HFFc6 (cell line): ENCODE data around the gene CCDC194. TPM values are rescaled to one million over a fixed set of nuclear protein-coding genes. Genes with fewer than 3 reads are reported as not detected.

Source experiments
- DNase-seq: peaks from one replicate; pipeline ENCODE4 v3.0.0-alpha.2; 2018
- H3K27ac Mint-ChIP-seq: 2 replicates; pipeline ENCODE4 v1.8.0; 2020; ENCODE audit warnings: mild to moderate bottlenecking, mixed read lengths
- H3K27me3 Mint-ChIP-seq: 2 replicates; pipeline ENCODE4 v1.8.0; 2021; ENCODE audit warnings: mild to moderate bottlenecking, moderate library complexity, mixed read lengths; ENCODE audit not compliant: insufficient read depth
- H3K36me3 Mint-ChIP-seq: 2 replicates; pipeline ENCODE4 v1.8.0; 2021; ENCODE audit warnings: low read depth, mixed read lengths
- H3K4me1 Mint-ChIP-seq: 2 replicates; pipeline ENCODE4 v1.8.0; 2020; ENCODE audit warnings: low read depth, mixed read lengths
- H3K4me3 Mint-ChIP-seq: 2 replicates; pipeline ENCODE4 v1.8.0; 2020; ENCODE audit warnings: mild to moderate bottlenecking, moderate library complexity, mixed read lengths
- H3K9me3 Mint-ChIP-seq: 2 replicates; pipeline ENCODE4 v1.8.0; 2020; ENCODE audit warnings: mild to moderate bottlenecking, mixed read lengths
- total RNA-seq, 6 experiments: library from RNA; stranded (reverse); fragmentation: NEBNext Ultra II Directional; extraction: Animal tissue kit (Norgen Biotek cat#: 25700); gene quantifications; 2 replicates in 1 of 6; 3 replicates in 5 of 6; pipeline ENCODE4 v1.2.3, GENCODE V29; 2021
- TF ChIP-seq, protein P1 (sequence below): fragments of 200-600 bp; sonication (generic); IDR thresholded peaks from 2 replicates; pipeline ENCODE4 v1.5.0; 2021; ENCODE audit warnings: antibody characterized with exemption, mild to moderate bottlenecking

The CCDC194 gene
- total RNA-seq, 6 experiments from 2014 or later = not detected

DNA sequence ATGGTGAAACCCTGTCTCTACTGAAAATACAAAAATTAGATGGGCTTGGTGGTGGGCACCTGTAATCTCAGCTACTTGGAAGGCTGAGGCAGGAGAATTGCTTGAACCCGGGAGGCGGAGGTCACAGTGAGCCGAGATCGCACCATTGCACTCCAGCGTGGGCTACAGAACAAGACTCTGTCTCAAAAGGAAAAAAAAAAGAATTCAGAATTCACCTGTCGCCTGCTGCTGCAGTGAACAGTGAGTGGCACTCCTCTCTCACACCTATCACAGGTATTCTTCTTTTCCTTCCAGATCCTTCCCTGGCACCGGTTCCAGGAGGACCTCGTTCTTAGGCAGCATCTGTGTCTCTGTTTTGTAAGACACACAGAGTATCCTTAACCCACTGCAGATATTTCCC lies 20.1 kb upstream of the CCDC194 start:
- H3K4me1 Mint-ChIP-seq = peaks cover 31% of the 10 kb centered on the region
- no peak for DNase-seq
- peaks cover 5% of the 10 kb centered on the region for H3K27me3 Mint-ChIP-seq
- no peaks in the 10 kb centered on the region for H3K9me3 Mint-ChIP-seq
- H3K4me3 Mint-ChIP-seq = no peak overlapping the region
- TF ChIP-seq, protein P1, sequence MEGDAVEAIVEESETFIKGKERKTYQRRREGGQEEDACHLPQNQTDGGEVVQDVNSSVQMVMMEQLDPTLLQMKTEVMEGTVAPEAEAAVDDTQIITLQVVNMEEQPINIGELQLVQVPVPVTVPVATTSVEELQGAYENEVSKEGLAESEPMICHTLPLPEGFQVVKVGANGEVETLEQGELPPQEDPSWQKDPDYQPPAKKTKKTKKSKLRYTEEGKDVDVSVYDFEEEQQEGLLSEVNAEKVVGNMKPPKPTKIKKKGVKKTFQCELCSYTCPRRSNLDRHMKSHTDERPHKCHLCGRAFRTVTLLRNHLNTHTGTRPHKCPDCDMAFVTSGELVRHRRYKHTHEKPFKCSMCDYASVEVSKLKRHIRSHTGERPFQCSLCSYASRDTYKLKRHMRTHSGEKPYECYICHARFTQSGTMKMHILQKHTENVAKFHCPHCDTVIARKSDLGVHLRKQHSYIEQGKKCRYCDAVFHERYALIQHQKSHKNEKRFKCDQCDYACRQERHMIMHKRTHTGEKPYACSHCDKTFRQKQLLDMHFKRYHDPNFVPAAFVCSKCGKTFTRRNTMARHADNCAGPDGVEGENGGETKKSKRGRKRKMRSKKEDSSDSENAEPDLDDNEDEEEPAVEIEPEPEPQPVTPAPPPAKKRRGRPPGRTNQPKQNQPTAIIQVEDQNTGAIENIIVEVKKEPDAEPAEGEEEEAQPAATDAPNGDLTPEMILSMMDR = no peak
- H3K27ac Mint-ChIP-seq = no peak overlapping the region
- no peaks in the 10 kb centered on the region for H3K36me3 Mint-ChIP-seq

DNA sequence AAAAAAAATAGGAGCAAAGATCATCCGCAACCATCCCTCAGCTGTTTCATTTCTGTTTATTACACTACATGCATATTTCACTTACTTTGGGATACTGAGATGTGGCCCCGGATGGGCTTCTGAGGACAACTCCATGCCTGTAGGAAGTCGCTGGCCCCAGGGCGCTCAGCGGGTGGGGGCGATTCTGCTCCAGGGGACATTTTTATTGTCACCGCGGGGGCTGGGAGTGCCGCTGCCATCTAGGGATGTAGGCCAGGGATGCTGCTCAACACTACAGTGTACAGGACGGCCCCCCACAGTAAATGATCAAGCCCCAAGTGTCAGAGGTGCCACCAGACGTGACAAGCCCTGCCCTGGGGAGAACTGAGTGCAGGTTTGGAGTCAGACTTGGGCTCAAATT lies 17.8 kb upstream of the CCDC194 start:
- Mint-ChIP-seq H3K4me3 (peak overlapping the region; percentile 84), H3K27ac (no peak overlapping the region), H3K36me3 (no peaks in the 10 kb centered on the region), H3K27me3 (peaks cover 9% of the 10 kb centered on the region), H3K4me1 (peaks cover 30% of the 10 kb centered on the region), H3K9me3 (no peaks in the 10 kb centered on the region)
- TF ChIP-seq, protein P1 = no peak
- DNase-seq = no peak

DNA sequence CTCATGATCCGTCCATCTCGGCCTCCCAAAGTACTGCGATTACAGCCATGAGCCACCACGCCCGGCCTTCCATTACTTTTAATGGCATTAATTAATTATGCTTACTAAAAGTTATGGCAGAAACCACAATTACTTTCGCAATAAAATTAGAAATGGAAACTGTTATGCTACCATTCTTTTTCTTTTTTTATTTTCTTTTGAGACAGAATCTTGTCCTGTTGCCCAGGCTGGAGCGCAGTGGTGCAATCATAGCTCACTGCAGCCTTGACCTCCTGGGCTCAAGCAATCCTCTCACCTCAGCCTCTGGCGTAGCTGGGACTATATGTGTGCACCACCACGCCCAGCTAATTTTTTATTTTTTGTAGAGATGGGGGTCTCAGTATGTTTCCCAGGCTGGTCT lies 16.0 kb upstream of the CCDC194 start:
- Mint-ChIP-seq H3K27ac (no peak overlapping the region), H3K9me3 (no peaks in the 10 kb centered on the region)
- TF ChIP-seq, protein P1 = no peak

DNA sequence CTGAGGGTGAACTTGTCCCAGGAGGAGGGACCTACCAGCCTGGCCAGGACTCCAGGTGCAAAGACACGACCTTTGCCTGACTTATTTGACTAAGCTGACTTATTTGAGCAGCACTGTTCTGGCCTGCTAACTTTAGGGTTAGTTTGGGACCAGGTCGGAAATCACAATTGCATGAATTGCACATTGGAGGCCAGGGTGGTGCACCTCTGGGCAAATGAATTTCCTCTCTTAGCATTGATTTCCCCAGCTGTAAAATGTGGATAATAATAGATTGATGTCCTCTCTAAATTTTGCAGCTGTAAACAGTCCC lies 12.8 kb upstream of the CCDC194 start:
- H3K27ac Mint-ChIP-seq = no peak overlapping the region
- TF ChIP-seq, protein P1 = no peak
- H3K4me1 Mint-ChIP-seq = peaks cover 7% of the 10 kb centered on the region
- no peaks in the 10 kb centered on the region for H3K9me3 Mint-ChIP-seq
- H3K4me3 Mint-ChIP-seq = no peak overlapping the region
- DNase-seq = no peak
- peaks cover 5% of the 10 kb centered on the region for H3K27me3 Mint-ChIP-seq
- no peaks in the 10 kb centered on the region for H3K36me3 Mint-ChIP-seq

More for the DNA sequence above, 16.0 kb upstream of the CCDC194 start:
- no peak overlapping the region for H3K4me3 Mint-ChIP-seq
- no peaks in the 10 kb centered on the region for H3K36me3 Mint-ChIP-seq
- DNase-seq = no peak
- peaks cover 7% of the 10 kb centered on the region for H3K27me3 Mint-ChIP-seq
- peaks cover 22% of the 10 kb centered on the region for H3K4me1 Mint-ChIP-seq

DNA sequence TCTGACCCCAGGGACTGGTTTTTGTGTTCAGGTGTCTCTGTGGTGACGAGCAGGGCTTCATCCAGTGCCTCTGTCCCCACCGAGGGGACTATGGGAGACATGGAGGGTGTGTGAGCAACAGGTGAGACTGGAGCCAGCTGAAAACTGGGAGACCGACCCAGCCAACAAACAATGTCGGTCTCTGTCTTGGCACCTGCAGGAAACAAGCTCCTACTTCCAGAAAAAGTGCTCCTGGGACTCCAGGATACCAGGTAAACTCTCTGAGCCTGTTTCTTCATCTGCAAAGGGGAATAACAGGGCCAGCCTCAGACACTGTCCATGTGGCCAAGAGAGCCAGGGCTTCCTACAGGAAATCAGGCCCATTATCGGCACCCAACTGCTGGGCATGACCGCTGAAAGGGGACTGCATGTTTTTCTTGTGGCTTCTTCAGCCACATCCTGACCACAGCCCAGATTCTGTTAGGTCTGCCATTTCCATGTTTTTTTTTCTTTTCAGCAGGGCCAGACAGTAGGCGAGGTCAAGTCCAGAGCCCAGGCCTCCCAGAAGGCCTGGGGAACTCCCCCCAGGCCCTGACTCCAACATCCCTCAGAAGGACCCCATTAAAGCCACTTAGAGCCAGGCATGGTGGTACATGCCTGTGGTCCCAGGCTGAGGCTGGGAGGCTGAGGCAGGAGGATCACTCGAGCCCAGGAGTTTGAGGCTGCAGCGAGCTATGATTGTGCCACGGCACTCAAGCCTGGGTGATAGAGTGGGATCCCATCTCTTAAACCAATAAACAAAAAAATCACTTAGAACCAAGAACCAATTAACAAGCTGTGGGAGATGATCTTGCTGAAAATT lies 12.3 kb upstream of the CCDC194 start:
- Mint-ChIP-seq H3K4me1 (peaks cover 6% of the 10 kb centered on the region; the same call in 1 of the 2 replicates), H3K36me3 (no peaks in the 10 kb centered on the region), H3K4me3 (no peak overlapping the region), H3K27me3 (peaks cover 7% of the 10 kb centered on the region), H3K27ac (no peak overlapping the region), H3K9me3 (no peaks in the 10 kb centered on the region)
- TF ChIP-seq, protein P1 = no peak
- no peak for DNase-seq
